HL-60/S4 (cell line): ENCODE measurements around the gene PCMT1.
"Not testable (repeated sequence)": the region's sequence is repeated elsewhere in the genome, so short reads cannot be mapped to it uniquely, and the experiment has no call there.

Source experiments
- in situ Hi-C: fragments of 300-500 bp; cut with MboI; formaldehyde crosslinking; loops from 2 replicates; pipeline ENCODE4 v1.14.3; 2022; ENCODE audit warnings: low sequenced_read_pairs

The PCMT1 gene

DNA sequence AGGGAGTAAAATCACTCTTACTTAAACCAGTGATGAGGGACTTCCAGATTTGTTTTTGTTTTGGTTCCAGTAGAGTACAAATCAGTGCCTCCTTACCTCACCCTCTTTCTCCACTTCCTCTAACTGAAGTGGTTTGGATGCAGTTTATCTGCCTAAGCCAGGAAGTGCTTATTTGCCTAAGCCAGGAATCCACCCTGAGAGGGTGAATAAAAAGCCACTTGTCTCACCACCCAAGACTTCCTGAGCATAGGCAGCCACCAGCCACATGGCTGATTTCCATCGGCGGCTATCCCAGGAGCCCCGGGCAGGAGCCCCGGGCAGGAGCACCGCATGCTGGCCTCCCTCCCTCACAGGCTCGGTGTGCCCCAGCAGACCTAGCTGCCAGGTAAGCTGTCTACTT, 102.6 kb downstream of the PCMT1 start:
- in situ Hi-C loops = no loop called here

DNA sequence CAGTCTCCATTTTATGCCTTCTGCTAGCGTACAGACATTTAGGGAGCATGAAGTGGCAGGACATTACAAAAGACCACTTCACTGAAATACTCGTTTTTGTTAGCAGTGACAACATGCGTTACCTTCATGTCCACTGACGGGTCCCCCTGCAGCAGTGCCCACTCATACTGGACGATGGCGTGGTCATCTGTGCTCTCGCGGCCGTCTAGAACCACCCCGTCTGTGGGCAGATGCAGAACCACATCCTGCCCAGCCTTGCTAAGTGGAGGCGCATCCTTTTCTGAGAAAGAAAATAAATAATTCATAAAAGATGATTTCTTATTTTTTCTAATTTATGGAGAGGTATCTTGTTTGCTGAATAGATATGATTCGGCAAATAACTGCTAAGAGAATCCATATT, 103.3 kb downstream of the PCMT1 start:
- in situ Hi-C loops = no loop called here

DNA sequence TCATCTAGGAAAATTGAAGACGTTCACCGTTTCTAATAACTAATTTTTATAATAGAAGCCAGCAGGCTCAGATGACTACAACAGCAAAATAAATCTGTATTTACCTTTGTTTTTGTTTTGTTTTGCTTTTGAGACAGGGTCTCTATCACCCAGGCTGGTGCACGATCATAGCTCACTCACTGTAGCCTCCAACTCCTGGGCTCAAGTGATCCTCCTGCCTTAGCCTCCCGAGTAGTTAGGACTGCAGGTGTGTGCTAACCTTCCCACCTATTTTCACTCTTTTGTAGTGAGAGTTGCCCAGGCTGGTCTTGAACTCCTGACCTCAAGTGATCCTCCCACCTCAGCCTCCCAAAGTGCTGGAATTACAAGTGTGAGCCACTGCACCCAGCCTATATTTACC, 104.5 kb downstream of the PCMT1 start:
- in situ Hi-C loops = not testable (repeated sequence)

DNA sequence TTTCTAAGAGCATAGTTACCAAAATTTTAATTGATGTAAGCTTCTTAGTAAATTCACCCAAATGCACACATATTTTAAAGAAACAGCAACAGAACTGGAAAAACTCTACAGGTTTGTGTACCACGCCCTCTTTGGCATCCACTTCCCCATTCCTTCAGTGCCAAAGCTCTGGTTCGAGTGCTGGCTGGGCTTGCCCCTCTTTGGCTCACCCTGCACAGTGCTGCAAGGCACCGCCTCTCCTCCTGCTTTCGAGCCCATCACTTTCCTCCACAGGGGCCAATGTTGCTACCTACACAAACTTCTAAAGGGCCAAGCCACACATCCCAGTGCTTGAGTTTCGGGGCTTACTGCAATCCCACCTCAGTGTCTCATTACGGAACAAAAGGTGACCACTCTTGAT, 105.0 kb downstream of the PCMT1 start:
- in situ Hi-C loops = no loop called here

DNA sequence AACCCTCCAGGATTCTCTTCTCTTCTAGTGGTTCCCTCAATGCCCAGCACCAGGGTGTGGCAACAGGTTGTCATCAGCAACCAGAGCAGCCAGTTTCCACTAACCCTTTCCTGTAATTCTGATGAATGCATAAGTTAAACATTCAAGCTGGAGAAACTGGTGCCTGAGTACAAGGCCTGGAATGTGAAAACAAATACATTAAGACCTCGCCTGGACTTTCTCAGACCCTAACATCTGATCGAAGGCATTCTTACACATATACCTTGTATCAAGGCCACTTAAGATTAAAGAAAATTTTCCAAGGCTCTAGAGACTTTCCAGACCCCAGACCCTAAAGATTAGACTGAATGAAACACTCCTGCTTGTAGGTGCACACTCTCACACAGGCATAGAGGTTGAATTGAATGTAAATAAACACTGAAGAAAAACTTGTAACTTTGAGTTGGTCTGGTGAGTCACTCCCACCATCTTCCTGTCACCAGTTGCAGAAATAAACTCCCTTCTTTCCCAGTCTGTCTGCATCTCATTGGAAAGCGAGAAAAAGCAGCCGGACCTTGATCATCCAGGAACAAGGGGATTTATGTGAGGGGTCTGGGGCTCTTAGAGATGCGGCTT, 105.6 kb downstream of the PCMT1 start:
- in situ Hi-C loops = no loop called here

DNA sequence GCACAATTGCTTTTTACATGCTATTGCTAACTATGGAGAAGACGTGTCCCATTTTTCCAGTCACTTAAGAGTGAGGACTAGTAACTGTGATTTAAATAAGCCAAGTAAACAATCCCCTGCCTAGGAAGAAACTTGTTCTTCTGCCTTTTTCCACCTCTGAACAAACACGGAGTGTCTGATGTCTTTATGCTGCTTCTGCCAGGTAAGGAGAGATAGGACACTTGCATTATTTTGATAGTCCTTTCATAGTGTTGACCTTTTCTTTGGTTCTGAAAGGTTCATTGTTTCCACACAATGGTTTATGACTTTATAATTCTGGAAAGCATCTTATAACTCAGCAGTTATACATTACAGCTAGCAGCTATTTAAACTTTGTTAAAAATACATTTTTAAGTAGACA, 106.2 kb downstream of the PCMT1 start:
- in situ Hi-C loops = no loop called here

DNA sequence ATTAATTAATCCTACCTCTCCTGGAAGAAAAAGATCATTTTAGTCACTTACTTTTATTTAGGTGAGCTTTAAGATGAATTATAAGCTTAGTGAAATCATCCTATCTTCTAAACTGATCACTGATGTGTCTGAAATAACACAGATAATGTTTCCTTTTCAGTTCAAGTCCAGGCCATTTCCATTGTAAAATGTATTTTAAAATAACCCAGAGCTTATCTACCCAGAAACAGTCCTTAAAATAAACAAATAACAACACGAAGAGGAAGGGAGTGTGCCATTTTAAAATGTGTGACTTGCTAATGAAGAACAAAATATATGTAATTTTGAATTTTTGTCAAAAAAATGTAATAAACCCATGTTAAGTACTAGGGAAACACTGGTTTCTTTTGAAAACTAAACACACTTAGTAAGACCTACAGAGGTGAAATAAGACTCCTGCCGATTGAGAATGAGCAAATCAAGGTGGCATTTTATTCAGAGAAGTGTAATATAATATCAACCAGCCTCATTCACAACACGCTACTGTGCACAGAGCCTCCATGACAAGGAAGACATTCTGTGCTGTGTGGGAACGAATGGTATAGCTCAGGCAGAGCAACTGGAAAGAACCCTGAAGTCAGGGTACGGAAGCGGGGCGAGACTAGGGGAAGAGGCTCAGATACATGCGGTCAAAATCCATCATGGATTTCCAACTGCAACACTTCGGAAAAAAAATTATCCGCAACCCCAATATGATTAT, 106.9 kb downstream of the PCMT1 start:
- in situ Hi-C loops = no loop called here

DNA sequence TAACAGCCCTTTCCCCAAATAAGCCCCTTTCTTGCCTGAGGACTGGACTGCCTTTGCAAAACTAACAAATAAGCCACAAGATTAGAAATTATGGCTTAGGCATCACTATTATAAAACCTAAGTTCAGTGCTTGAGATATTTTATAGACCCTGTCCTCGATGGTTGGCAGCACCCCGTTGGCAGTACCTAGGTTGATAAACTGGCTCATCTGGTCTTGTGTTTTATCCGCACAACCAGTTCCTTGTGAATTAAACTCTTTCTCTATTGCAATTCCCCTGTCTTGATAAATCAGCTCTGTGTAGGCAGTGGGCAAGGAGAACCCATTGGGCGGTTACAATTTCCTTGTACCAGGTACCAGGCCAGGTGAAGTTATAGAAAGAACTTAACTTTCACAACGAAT, 108.0 kb downstream of the PCMT1 start:
- in situ Hi-C loops = no loop called here

DNA sequence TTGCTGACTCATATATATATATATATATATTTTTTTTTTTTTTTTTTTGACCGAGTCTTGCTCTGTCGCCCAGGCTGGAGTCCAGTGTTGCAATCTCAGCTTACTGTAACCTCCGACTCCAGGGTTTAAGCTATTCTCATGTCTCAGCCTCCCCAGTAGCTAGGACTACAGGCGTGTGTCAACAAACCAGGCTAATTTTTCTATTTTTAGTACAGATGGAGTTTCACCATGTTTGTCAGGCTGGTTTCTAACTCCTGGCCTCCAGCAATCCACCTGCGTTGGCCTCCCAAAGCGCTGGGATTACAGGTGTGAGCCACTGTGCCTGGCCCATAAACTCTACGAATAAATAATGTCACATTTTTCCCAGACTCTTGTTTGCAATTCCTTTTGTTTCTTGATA, 109.8 kb downstream of the PCMT1 start:
- in situ Hi-C loops = no loop called here

DNA sequence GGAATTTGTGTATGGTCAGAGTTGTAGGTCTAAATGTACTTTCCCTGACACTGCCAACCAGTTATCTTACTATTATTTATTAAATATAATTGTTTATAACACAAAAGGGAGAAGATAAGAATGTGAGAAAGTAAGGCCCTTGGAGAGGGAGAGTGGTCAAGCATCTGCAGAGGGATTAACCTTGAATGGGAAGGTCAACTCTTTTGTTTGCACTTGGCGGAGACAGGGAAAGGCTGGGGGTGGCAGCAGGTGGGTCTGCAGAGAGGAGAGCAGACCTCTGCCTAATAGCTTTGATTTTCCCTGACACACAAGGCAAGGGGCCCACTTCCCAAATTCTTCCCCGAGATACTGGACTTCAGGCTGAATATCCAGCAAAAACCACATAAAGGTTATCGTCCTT, 110.4 kb downstream of the PCMT1 start:
- in situ Hi-C loops = no loop called here

DNA sequence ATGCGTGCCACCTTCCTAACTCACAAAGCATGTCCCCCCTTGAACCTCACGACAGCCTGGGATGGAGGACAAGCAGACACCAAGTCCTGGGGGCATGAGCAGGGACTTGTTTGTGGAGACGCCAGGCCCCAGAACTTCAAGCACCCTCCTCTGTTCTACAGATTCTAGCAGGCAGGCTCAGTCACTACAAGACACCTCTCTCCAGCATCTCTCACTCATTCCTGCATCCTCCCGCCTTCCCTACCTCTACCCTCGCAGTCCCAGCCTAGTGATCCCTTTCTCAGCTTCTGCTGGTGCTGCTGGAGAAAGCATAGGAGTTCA, 110.9 kb downstream of the PCMT1 start:
- in situ Hi-C loops = no loop called here
